Testis (tissue), 2 donors: Measurements from ENCODE around the gene CENPT.

Experiments
- POLR2A ChIP-seq: fragments of 450-650 bp; IDR thresholded peaks from one replicate; pipeline ENCODE4 v1.6.1; 2017; ENCODE audit warnings: antibody characterized with exemption, mild to moderate bottlenecking, moderate library complexity
- TF ChIP-seq, protein P1 (sequence below), 3 experiments: fragments of 450-650 bp in 2 of 3; fragments of 200-600 bp in 1 of 3; sonication (generic) in 1 of 3; IDR thresholded peaks; one replicate each; pipeline ENCODE4 v1.5.1; 2016 to 2019; ENCODE audit warnings: antibody characterized with exemption in 3 of 3, mild to moderate bottlenecking in 2 of 3, moderate library complexity in 1 of 3

DNA sequence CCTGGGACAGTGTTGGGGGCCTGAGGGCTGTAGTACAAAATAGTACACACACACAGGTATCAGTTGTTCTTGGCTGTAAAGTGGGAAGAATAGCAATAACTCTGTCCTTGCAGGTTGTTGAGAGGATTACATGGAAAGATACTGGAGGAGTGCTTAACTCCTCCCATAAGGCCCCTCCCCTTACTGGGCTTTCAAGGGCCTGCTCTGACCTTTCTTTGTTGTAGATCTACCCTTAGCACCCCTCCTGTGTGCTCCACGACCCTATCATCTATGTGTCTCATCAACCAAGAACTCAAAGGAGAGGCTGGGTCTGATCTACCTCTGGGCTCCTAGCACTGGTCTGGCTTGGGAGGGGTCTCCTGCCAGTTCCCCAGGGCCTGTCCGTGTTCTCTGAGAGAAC, 17.1 kb upstream of the CENPT start:
- TF ChIP-seq, protein P1, sequence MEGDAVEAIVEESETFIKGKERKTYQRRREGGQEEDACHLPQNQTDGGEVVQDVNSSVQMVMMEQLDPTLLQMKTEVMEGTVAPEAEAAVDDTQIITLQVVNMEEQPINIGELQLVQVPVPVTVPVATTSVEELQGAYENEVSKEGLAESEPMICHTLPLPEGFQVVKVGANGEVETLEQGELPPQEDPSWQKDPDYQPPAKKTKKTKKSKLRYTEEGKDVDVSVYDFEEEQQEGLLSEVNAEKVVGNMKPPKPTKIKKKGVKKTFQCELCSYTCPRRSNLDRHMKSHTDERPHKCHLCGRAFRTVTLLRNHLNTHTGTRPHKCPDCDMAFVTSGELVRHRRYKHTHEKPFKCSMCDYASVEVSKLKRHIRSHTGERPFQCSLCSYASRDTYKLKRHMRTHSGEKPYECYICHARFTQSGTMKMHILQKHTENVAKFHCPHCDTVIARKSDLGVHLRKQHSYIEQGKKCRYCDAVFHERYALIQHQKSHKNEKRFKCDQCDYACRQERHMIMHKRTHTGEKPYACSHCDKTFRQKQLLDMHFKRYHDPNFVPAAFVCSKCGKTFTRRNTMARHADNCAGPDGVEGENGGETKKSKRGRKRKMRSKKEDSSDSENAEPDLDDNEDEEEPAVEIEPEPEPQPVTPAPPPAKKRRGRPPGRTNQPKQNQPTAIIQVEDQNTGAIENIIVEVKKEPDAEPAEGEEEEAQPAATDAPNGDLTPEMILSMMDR (IDR thresholded peaks at IDR 0.05): no peak
- no peak for TF ChIP-seq POLR2A
